Ectodermal cell (in vitro differentiated cells): ENCODE measurements around the gene CHN2.
"Not testable (repeated sequence)": the region's sequence is repeated elsewhere in the genome, so short reads cannot be mapped to it uniquely, and the experiment has no call there.

Experiments
- H3K27ac ChIP-seq: 2 replicates; pipeline ENCODE4 v1.7.0; 2013; ENCODE audit warnings: mild to moderate bottlenecking, low read depth, low read length; ENCODE audit not compliant: insufficient read depth, poor library complexity, severe bottlenecking
- H3K27me3 ChIP-seq: 2 replicates; pipeline ENCODE4 v1.7.0; 2013; ENCODE audit warnings: mild to moderate bottlenecking, low read length; ENCODE audit not compliant: insufficient read depth, control insufficient read depth, poor library complexity, severe bottlenecking
- H3K36me3 ChIP-seq: one replicate; pipeline ENCODE4 v1.7.0; 2013; ENCODE audit warnings: low read length; ENCODE audit not compliant: control insufficient read depth, insufficient read depth
- H3K4me1 ChIP-seq: one replicate; pipeline ENCODE4 v1.7.0; 2013; ENCODE audit warnings: low read length; ENCODE audit not compliant: control insufficient read depth, insufficient read depth
- H3K4me3 ChIP-seq: 2 replicates; pipeline ENCODE4 v1.7.0; 2013; ENCODE audit warnings: low read depth, low read length, control low read depth; ENCODE audit not compliant: insufficient read depth
- H3K9me3 ChIP-seq: 2 replicates; pipeline ENCODE4 v1.7.0; 2013; ENCODE audit warnings: mild to moderate bottlenecking, low read length, moderate library complexity; ENCODE audit not compliant: control insufficient read depth
- WGBS, 2 experiments: methylation state at CpG; one replicate each; pipeline ENCODE4 v1.1.7; 2013; ENCODE audit warnings: missing lambda C conversion rate in 2 of 2; 5-methylcytosine and 5-hydroxymethylcytosine counted together

The CHN2 gene

DNA sequence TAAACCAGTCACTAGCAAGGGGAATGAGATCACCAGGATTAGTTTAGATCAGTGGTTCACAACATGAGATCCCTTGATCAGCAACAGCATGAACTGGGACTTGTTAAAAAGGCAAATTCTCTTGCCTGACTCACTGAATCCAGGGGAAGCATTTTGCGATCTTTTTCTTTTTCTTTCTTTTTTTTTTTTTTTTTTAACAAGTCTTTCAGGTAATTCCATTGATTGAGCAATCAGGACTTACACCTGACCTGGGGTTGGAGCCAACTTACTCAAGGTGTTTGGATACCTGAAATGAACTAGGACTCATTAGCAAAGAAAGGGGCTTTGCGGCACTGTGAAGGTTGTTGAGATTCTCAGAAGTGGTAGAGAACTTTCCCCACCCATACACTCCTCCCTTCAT, 321.9 kb downstream of the CHN2 start:
- no peaks in the 10 kb centered on the region for H3K9me3 ChIP-seq
- H3K4me3 ChIP-seq = no peak overlapping the region
- no peak overlapping the region for H3K27ac ChIP-seq
- WGBS, 2 experiments = 96 to 100% methylated on average over 2 of the region's 2 CpGs
- H3K27me3 ChIP-seq = no peaks in the 10 kb centered on the region
- no peaks in the 10 kb centered on the region for H3K36me3 ChIP-seq
- H3K4me1 ChIP-seq = no peaks in the 10 kb centered on the region

DNA sequence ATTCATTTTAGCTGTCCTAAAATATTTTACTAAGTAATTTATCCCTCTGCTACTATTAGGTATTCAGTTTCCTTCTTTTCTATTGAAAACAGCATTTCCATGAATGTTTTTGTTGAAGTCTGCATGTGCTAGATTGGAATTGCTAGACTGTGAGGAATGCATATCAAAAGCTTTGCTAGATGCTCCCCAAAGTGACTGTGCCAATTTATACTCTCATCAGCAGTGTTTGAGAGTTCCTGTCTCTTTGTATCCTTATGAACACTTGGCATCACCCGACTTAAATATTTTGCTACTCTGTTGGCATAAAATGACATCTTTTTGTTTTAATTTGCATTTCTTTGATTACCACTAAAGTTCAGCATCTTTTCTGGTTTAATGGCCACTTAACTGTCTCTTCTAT, 324.0 kb downstream of the CHN2 start:
- H3K27me3 ChIP-seq = no peaks in the 10 kb centered on the region
- no peaks in the 10 kb centered on the region for H3K36me3 ChIP-seq
- WGBS, 2 experiments = 63 to 96% methylated on average over 1 of the region's 1 CpG
- no peak overlapping the region for H3K4me3 ChIP-seq
- no peaks in the 10 kb centered on the region for H3K4me1 ChIP-seq
- H3K9me3 ChIP-seq = no peaks in the 10 kb centered on the region
- no peak overlapping the region for H3K27ac ChIP-seq

DNA sequence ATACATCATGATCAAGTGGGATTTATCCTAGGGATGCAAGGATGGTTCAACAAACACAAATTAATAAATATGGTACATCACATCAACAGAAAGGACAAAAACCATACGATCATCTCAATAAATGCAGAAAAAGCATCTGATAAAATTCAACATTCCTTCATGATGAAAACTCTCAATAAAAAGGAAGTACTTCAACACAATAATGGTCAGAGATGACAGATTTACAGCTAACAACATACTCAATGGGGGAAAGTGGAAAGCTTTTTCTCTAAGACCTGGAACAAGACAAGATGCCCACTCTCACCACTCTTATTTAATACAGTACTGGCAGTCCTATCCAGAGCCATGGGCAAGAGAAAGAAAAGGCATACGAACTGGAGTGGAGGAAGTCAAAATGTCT, 329.2 kb downstream of the CHN2 start:
- Histone ChIP-seq H3K4me1 (no peaks in the 10 kb centered on the region), H3K27me3 (no peaks in the 10 kb centered on the region), H3K27ac (no peak overlapping the region), H3K4me3 (no peak overlapping the region), H3K9me3 (no peaks in the 10 kb centered on the region), H3K36me3 (no peaks in the 10 kb centered on the region)
- WGBS, 2 experiments = 92 to 94% methylated on average over 1 of the region's 2 CpGs

- H3K27ac ChIP-seq = no peak overlapping the region
- no peaks in the 10 kb centered on the region for H3K27me3 ChIP-seq
- no peaks in the 10 kb centered on the region for H3K9me3 ChIP-seq
- no peaks in the 10 kb centered on the region for H3K4me1 ChIP-seq
- H3K36me3 ChIP-seq = no peaks in the 10 kb centered on the region
- H3K4me3 ChIP-seq = no peak overlapping the region
- WGBS, 2 experiments = 87 to 92% methylated on average over 4 of the region's 4 CpGs
Measured at GRCh38 chr7:29527505-29528108, 333.0 kb downstream of the CHN2 start.

DNA sequence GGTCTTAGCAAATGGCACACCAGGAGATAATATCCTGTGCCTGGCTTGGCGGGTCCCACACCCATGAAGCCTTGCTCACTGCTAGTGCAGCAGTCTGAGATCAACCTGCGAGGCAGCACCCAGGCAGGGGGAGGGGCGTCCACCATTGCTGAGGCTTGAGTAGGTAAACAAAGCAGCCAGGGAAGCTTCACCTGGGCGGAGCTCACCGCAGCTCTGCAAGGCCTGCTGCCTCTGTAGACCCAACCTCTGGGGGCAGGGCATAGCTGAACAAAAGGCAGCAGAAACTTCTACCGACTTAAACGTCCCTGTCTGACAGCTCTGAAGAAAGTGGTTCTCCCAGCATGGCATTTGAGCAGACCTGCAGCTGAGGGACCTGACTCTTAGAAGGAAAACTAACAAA, 334.0 kb downstream of the CHN2 start:
- WGBS, 2 experiments = 65 to 72% methylated on average over 7 of the region's 7 CpGs
- not testable (repeated sequence) for H3K27me3 ChIP-seq, H3K27ac ChIP-seq, H3K36me3 ChIP-seq, H3K9me3 ChIP-seq, H3K4me1 ChIP-seq, H3K4me3 ChIP-seq
